Osteocyte (in vitro differentiated cells): ENCODE data around the gene NTRK2. TPM values are rescaled to one million over a fixed set of nuclear protein-coding genes. Genes with fewer than 3 reads are reported as not detected.

Experiments
- DNase-seq: peaks from one replicate; pipeline ENCODE4 v3.0.0; 2021; ENCODE audit warnings: mixed read lengths; ENCODE audit not compliant: unreplicated experiment; ENCODE audit errors: extremely low spot score
- H3K27ac Mint-ChIP-seq: one replicate; pipeline ENCODE4 v1.8.0; 2021; ENCODE audit warnings: mild to moderate bottlenecking, mixed read lengths; ENCODE audit not compliant: unreplicated experiment
- H3K27me3 Mint-ChIP-seq: one replicate; pipeline ENCODE4 v1.8.0; 2021; ENCODE audit warnings: mixed read lengths; ENCODE audit not compliant: unreplicated experiment
- H3K36me3 Mint-ChIP-seq: one replicate; pipeline ENCODE4 v1.8.0; 2021; ENCODE audit warnings: mixed read lengths; ENCODE audit not compliant: unreplicated experiment
- H3K4me1 Mint-ChIP-seq: one replicate; pipeline ENCODE4 v1.8.0; 2021; ENCODE audit warnings: mixed read lengths; ENCODE audit not compliant: unreplicated experiment
- H3K4me3 Mint-ChIP-seq: one replicate; pipeline ENCODE4 v1.8.0; 2021; ENCODE audit warnings: mild to moderate bottlenecking, moderate library complexity, mixed read lengths; ENCODE audit not compliant: unreplicated experiment
- H3K9me3 Mint-ChIP-seq: one replicate; pipeline ENCODE4 v1.8.0; 2021; ENCODE audit warnings: mixed read lengths; ENCODE audit not compliant: unreplicated experiment
- CTCF ChIP-seq: fragments of 200-600 bp; sonication (generic); IDR thresholded peaks from 2 replicates; pipeline ENCODE4 v1.5.0; 2021; ENCODE audit warnings: antibody characterized with exemption, mild to moderate bottlenecking, moderate library complexity
- total RNA-seq: library from RNA; stranded (reverse); gene quantifications from 2 replicates; pipeline ENCODE4 v1.2.1, GENCODE V29; 2021

The NTRK2 gene
- total RNA-seq, 1 donor from 2014 or later, result 29.4 TPM

GRCh38 chr9:84750152-84750865 lies 80.8 kb downstream of the NTRK2 start:
- Mint-ChIP-seq H3K4me1 (peaks cover 20% of the 10 kb centered on the region), H3K9me3 (no peaks in the 10 kb centered on the region), H3K4me3 (no peak overlapping the region), H3K27ac (no peak overlapping the region), H3K36me3 (peaks cover 5% of the 10 kb centered on the region), H3K27me3 (no peaks in the 10 kb centered on the region)
- TF ChIP-seq CTCF, result no peak
- no peak for DNase-seq

- DNase-seq, result no peak
- Mint-ChIP-seq H3K36me3 (peaks cover 5% of the 10 kb centered on the region), H3K27me3 (no peaks in the 10 kb centered on the region), H3K9me3 (no peaks in the 10 kb centered on the region), H3K4me1 (peaks cover 24% of the 10 kb centered on the region), H3K4me3 (no peak overlapping the region), H3K27ac (no peak overlapping the region)
- no peak for TF ChIP-seq CTCF
Measured at GRCh38 chr9:84751921-84752320, 82.4 kb downstream of the NTRK2 start.

- H3K27ac Mint-ChIP-seq, result peak overlapping the region; percentile 40
Measured at GRCh38 chr9:84754461-84754860, 84.9 kb downstream of the NTRK2 start.

GRCh38 chr9:84754881-84755280 lies 85.4 kb downstream of the NTRK2 start:
- no peak for DNase-seq
- no peak overlapping the region for H3K27ac Mint-ChIP-seq
- no peak for TF ChIP-seq CTCF
- H3K4me1 Mint-ChIP-seq, result peaks cover 24% of the 10 kb centered on the region
- H3K27me3 Mint-ChIP-seq, result no peaks in the 10 kb centered on the region
- H3K36me3 Mint-ChIP-seq, result peaks cover 1% of the 10 kb centered on the region
- H3K4me3 Mint-ChIP-seq, result no peak overlapping the region
- no peaks in the 10 kb centered on the region for H3K9me3 Mint-ChIP-seq

More at GRCh38 chr9:84754461-84754860, 84.9 kb downstream of the NTRK2 start:
- Mint-ChIP-seq H3K4me1 (peaks cover 24% of the 10 kb centered on the region), H3K9me3 (no peaks in the 10 kb centered on the region), H3K36me3 (peaks cover 1% of the 10 kb centered on the region), H3K4me3 (no peak overlapping the region), H3K27me3 (no peaks in the 10 kb centered on the region)
- TF ChIP-seq CTCF, result no peak
- DNase-seq, result no peak

GRCh38 chr9:84755380-84755779 lies 85.9 kb downstream of the NTRK2 start:
- H3K4me1 Mint-ChIP-seq, result peaks cover 24% of the 10 kb centered on the region
- no peak for TF ChIP-seq CTCF
- peaks cover 1% of the 10 kb centered on the region for H3K36me3 Mint-ChIP-seq
- H3K27ac Mint-ChIP-seq, result no peak overlapping the region
- DNase-seq, result no peak
- no peaks in the 10 kb centered on the region for H3K27me3 Mint-ChIP-seq
- no peaks in the 10 kb centered on the region for H3K9me3 Mint-ChIP-seq
- H3K4me3 Mint-ChIP-seq, result no peak overlapping the region
